Measurements from ENCODE around the gene COX15.

Gene COX15

GRCh38 chr10:99700649-99701048, 31.3 kb downstream of the COX15 start:
- in situ Hi-C loops (cut with MboI; ENCODE audit: low pct_unique_long_range_greater_than_20kb, low sequenced_read_pairs, unreplicated experiment), result loop anchor here (25.0 kb wide), 1 partner anchor 263 kb away; the partner anchor contains the start of gene GOT1
- DNase-seq (ENCODE audit: low spot score), result no peak
- TF ChIP-seq, protein P1, sequence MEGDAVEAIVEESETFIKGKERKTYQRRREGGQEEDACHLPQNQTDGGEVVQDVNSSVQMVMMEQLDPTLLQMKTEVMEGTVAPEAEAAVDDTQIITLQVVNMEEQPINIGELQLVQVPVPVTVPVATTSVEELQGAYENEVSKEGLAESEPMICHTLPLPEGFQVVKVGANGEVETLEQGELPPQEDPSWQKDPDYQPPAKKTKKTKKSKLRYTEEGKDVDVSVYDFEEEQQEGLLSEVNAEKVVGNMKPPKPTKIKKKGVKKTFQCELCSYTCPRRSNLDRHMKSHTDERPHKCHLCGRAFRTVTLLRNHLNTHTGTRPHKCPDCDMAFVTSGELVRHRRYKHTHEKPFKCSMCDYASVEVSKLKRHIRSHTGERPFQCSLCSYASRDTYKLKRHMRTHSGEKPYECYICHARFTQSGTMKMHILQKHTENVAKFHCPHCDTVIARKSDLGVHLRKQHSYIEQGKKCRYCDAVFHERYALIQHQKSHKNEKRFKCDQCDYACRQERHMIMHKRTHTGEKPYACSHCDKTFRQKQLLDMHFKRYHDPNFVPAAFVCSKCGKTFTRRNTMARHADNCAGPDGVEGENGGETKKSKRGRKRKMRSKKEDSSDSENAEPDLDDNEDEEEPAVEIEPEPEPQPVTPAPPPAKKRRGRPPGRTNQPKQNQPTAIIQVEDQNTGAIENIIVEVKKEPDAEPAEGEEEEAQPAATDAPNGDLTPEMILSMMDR (IDR thresholded peaks at IDR 0.05; ENCODE audit: extremely low read depth, insufficient read depth, missing control alignments), result no peak

- DNase-seq (ENCODE audit: low spot score), result no peak
- in situ Hi-C loops (cut with MboI; ENCODE audit: low pct_unique_long_range_greater_than_20kb, low sequenced_read_pairs, unreplicated experiment), result no loop called here
- TF ChIP-seq, protein P1 (IDR thresholded peaks at IDR 0.05; ENCODE audit: extremely low read depth, insufficient read depth, missing control alignments), result no peak
These were observed 33.3 kb downstream of the COX15 start for GRCh38 chr10:99698504-99699080.

GRCh38 chr10:99695761-99696160, 36.2 kb downstream of the COX15 start:
- in situ Hi-C loops (cut with MboI; ENCODE audit: low pct_unique_long_range_greater_than_20kb, low sequenced_read_pairs, unreplicated experiment), result no loop called here
- DNase-seq (ENCODE audit: low spot score), result no peak
- TF ChIP-seq, protein P1 (IDR thresholded peaks at IDR 0.05; ENCODE audit: extremely low read depth, insufficient read depth, missing control alignments), result no peak

DNA sequence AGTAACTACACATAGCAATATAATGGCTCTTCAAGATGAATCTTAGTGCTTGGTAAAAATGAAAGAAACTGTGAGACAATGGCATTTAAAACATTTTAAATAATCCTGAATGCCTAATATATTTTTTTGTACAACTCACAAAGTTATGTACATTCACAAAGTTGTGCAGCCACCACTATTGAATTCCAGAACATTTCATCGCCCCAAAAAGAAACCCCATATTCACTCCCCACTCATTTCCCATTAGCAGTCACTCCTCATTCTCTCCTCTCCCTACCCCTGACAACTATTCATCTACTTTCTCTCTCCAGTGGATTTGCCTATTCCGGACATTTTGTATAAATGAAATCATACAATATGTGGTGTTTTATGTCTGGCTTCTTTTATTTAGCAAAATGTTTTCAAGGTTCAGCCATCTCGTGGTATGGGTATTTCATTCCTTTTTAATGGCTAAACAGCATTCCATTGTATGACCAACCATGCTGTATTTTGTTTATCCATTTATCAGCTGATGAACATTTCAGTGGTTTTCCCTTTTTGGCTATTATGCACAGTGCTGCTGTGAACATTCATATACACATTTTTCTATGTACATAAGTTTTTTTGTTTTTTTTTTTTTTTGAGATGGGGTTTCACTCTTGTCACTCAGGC, 37.9 kb downstream of the COX15 start:
- TF ChIP-seq, protein P1 (IDR thresholded peaks at IDR 0.05; ENCODE audit: extremely low read depth, insufficient read depth, missing control alignments), result no peak
- no peak for DNase-seq (ENCODE audit: low spot score)
- in situ Hi-C loops (cut with MboI; ENCODE audit: low pct_unique_long_range_greater_than_20kb, low sequenced_read_pairs, unreplicated experiment), result no loop called here

DNA sequence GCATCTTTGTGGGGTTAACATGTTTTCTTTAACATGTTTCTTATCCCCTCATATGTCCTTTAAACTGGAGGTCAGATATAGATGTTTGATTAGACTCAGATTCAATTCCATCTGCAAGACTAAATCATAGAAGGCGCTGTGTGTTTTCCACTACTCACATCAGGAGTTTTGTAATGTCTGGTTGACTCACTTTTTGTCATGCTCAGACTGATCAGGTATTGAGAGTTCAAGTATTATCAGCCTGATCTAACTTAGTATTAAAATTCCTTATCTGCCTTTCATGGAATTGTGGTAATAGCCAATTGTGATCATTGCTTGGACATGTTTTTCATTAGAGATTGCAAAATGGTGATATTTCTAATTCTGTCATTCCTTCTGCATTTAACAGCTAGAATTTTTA, 42.5 kb downstream of the COX15 start:
- in situ Hi-C loops (cut with MboI; ENCODE audit: low pct_unique_long_range_greater_than_20kb, low sequenced_read_pairs, unreplicated experiment), result no loop called here
- DNase-seq (ENCODE audit: low spot score), result no peak
- TF ChIP-seq, protein P1 (IDR thresholded peaks at IDR 0.05; ENCODE audit: extremely low read depth, insufficient read depth, missing control alignments), result no peak

- DNase-seq (ENCODE audit: low spot score), result no peak
- in situ Hi-C loops (cut with MboI; ENCODE audit: low pct_unique_long_range_greater_than_20kb, low sequenced_read_pairs, unreplicated experiment), result no loop called here
- TF ChIP-seq, protein P1 (IDR thresholded peaks at IDR 0.05; ENCODE audit: extremely low read depth, insufficient read depth, missing control alignments), result no peak
These were observed 46.3 kb downstream of the COX15 start for GRCh38 chr10:99685597-99685967.
